ENCODE results near the gene HLA-E.
"Not testable (repeated sequence)": the region's sequence is repeated elsewhere in the genome, so short reads cannot be mapped to it uniquely, and the experiment has no call there.

HLA-E gene

GRCh38 chr6:30515944-30516753, 26.8 kb downstream of the HLA-E start:
- Histone ChIP-seq H3K4me1 (ENCODE audit: low read length) (no peaks in the 10 kb centered on the region; the same call in 1 of the 2 replicates), H3K27me3 (ENCODE audit: low read depth, low read length) (peaks cover 2% of the 10 kb centered on the region; the same call in 1 of the 2 replicates), H3K4me2 (ENCODE audit: low read length) (peak overlapping the region; percentile 70), H2AFZ (ENCODE audit: low read depth, low read length) (peak overlapping the region; percentile 77), H3K27ac (ENCODE audit: low read length) (peak overlapping the region; percentile 65), H3K36me3 (replicated peaks; ENCODE audit: low read depth, low read length) (no peaks in the 10 kb centered on the region), H4K20me1 (ENCODE audit: insufficient read depth, low read length) (no peaks in the 10 kb centered on the region), H3K4me3 (ENCODE audit: low read length) (peak overlapping the region; percentile 72), H3K9ac (ENCODE audit: low read length) (peak overlapping the region; percentile 53), H3K9me3 (ENCODE audit: insufficient read depth, low read length) (no peaks in the 10 kb centered on the region), H3K79me2 (ENCODE audit: low read length) (no peaks in the 10 kb centered on the region)
- TF ChIP-seq EZH2phosphoT487 (IDR thresholded peaks at IDR 0.05; ENCODE audit: low read depth) (no peak), CTCF (IDR thresholded peaks at IDR 0.05; ENCODE audit: low read depth, low read length) (no peak)

- Histone ChIP-seq H3K9ac (ENCODE audit: low read length) (peak overlapping the region; percentile 53; the same call in 1 of the 2 replicates), H2AFZ (ENCODE audit: low read depth, low read length) (peak overlapping the region; percentile 77)
- H3K79me2 ChIP-seq (ENCODE audit: low read length): not testable (repeated sequence)
These were observed 27.4 kb downstream of the HLA-E start for GRCh38 chr6:30516754-30517076.

GRCh38 chr6:30517767-30518504, 28.6 kb downstream of the HLA-E start:
- not testable (repeated sequence) for H3K27ac ChIP-seq (ENCODE audit: low read length); H4K20me1 ChIP-seq (ENCODE audit: insufficient read depth, low read length); H3K79me2 ChIP-seq (ENCODE audit: low read length); H3K27me3 ChIP-seq (ENCODE audit: low read depth, low read length); H3K9me3 ChIP-seq (ENCODE audit: insufficient read depth, low read length); H3K4me1 ChIP-seq (ENCODE audit: low read length); H3K4me2 ChIP-seq (ENCODE audit: low read length); H3K36me3 ChIP-seq (replicated peaks; ENCODE audit: low read depth, low read length); H3K4me3 ChIP-seq (ENCODE audit: low read length); H2AFZ ChIP-seq (ENCODE audit: low read depth, low read length); H3K9ac ChIP-seq (ENCODE audit: low read length)

More at GRCh38 chr6:30516754-30517076, 27.4 kb downstream of the HLA-E start:
- not testable (repeated sequence) for H4K20me1 ChIP-seq (ENCODE audit: insufficient read depth, low read length); H3K4me1 ChIP-seq (ENCODE audit: low read length); H3K9me3 ChIP-seq (ENCODE audit: insufficient read depth, low read length); H3K36me3 ChIP-seq (replicated peaks; ENCODE audit: low read depth, low read length); H3K27me3 ChIP-seq (ENCODE audit: low read depth, low read length)
- Histone ChIP-seq H3K27ac (ENCODE audit: low read length) (peak overlapping the region; percentile 65; the same call in 1 of the 2 replicates), H3K4me3 (ENCODE audit: low read length) (peak overlapping the region; percentile 72), H3K4me2 (ENCODE audit: low read length) (peak overlapping the region; percentile 70)

- H3K4me2 ChIP-seq (ENCODE audit: low read length): not testable (repeated sequence)
These were observed 29.3 kb downstream of the HLA-E start for GRCh38 chr6:30518505-30519145.

GRCh38 chr6:30520522-30520921, 31.2 kb downstream of the HLA-E start:
- Histone ChIP-seq H3K27me3 (ENCODE audit: low read depth, low read length) (no peaks in the 10 kb centered on the region), H3K79me2 (ENCODE audit: low read length) (no peaks in the 10 kb centered on the region), H3K4me1 (ENCODE audit: low read length) (no peaks in the 10 kb centered on the region), H3K4me3 (ENCODE audit: low read length) (no peak overlapping the region), H3K9ac (ENCODE audit: low read length) (no peak overlapping the region), H3K27ac (ENCODE audit: low read length) (no peak overlapping the region), H2AFZ (ENCODE audit: low read depth, low read length) (no peak overlapping the region), H3K9me3 (ENCODE audit: insufficient read depth, low read length) (no peaks in the 10 kb centered on the region), H3K36me3 (replicated peaks; ENCODE audit: low read depth, low read length) (no peaks in the 10 kb centered on the region), H3K4me2 (ENCODE audit: low read length) (no peak overlapping the region), H4K20me1 (ENCODE audit: insufficient read depth, low read length) (no peaks in the 10 kb centered on the region)
- TF ChIP-seq EZH2phosphoT487 (IDR thresholded peaks at IDR 0.05; ENCODE audit: low read depth): no peak
- TF ChIP-seq CTCF (IDR thresholded peaks at IDR 0.05; ENCODE audit: low read depth, low read length): no peak

More at GRCh38 chr6:30518505-30519145, 29.3 kb downstream of the HLA-E start:
- H3K9me3 ChIP-seq (ENCODE audit: insufficient read depth, low read length); H3K4me1 ChIP-seq (ENCODE audit: low read length); H2AFZ ChIP-seq (ENCODE audit: low read depth, low read length); H3K27me3 ChIP-seq (ENCODE audit: low read depth, low read length); H3K79me2 ChIP-seq (ENCODE audit: low read length); H3K36me3 ChIP-seq (replicated peaks; ENCODE audit: low read depth, low read length); H3K4me3 ChIP-seq (ENCODE audit: low read length); H3K9ac ChIP-seq (ENCODE audit: low read length); H3K27ac ChIP-seq (ENCODE audit: low read length); H4K20me1 ChIP-seq (ENCODE audit: insufficient read depth, low read length): not testable (repeated sequence)

GRCh38 chr6:30521082-30521481, 31.8 kb downstream of the HLA-E start:
- not testable (repeated sequence) for H4K20me1 ChIP-seq (ENCODE audit: insufficient read depth, low read length); H3K27ac ChIP-seq (ENCODE audit: low read length); H3K4me3 ChIP-seq (ENCODE audit: low read length); H3K9ac ChIP-seq (ENCODE audit: low read length); H3K36me3 ChIP-seq (replicated peaks; ENCODE audit: low read depth, low read length); H3K79me2 ChIP-seq (ENCODE audit: low read length); H3K4me1 ChIP-seq (ENCODE audit: low read length); H2AFZ ChIP-seq (ENCODE audit: low read depth, low read length); H3K9me3 ChIP-seq (ENCODE audit: insufficient read depth, low read length); H3K27me3 ChIP-seq (ENCODE audit: low read depth, low read length); H3K4me2 ChIP-seq (ENCODE audit: low read length)

GRCh38 chr6:30521952-30522351, 32.6 kb downstream of the HLA-E start:
- not testable (repeated sequence) for H3K9ac ChIP-seq (ENCODE audit: low read length); H3K27me3 ChIP-seq (ENCODE audit: low read depth, low read length); H3K4me3 ChIP-seq (ENCODE audit: low read length); H3K36me3 ChIP-seq (replicated peaks; ENCODE audit: low read depth, low read length); H2AFZ ChIP-seq (ENCODE audit: low read depth, low read length); H3K4me2 ChIP-seq (ENCODE audit: low read length); H3K79me2 ChIP-seq (ENCODE audit: low read length); H3K9me3 ChIP-seq (ENCODE audit: insufficient read depth, low read length); H4K20me1 ChIP-seq (ENCODE audit: insufficient read depth, low read length); H3K4me1 ChIP-seq (ENCODE audit: low read length); H3K27ac ChIP-seq (ENCODE audit: low read length)
